ENCODE measurements around the gene HIPK2. TPM values are rescaled to one million over a fixed set of nuclear protein-coding genes. Genes with fewer than 3 reads are reported as not detected.
"Not testable (repeated sequence)": the region's sequence is repeated elsewhere in the genome, so short reads cannot be mapped to it uniquely, and the experiment has no call there.

HIPK2 gene
- total RNA-seq, 1 donor from 2014 or later, result 65.2 TPM

GRCh38 chr7:139687211-139687954 lies 90.4 kb downstream of the HIPK2 start:
- DNase-seq (ENCODE audit: low spot score) (no peak), ATAC-seq (no peak)
- intact Hi-C loops (cut with DNase I), result no loop called here

- intact Hi-C loops (cut with DNase I), result no loop called here
- DNase-seq (ENCODE audit: low spot score) (no peak), ATAC-seq (no peak)
Observed at GRCh38 chr7:139683137-139683921, 94.5 kb downstream of the HIPK2 start.

GRCh38 chr7:139682136-139683013 lies 95.4 kb downstream of the HIPK2 start:
- DNase-seq (ENCODE audit: low spot score) (no peak), ATAC-seq (no peak)
- intact Hi-C loops (cut with DNase I), result no loop called here

GRCh38 chr7:139681812-139682135 lies 96.0 kb downstream of the HIPK2 start:
- intact Hi-C loops (cut with DNase I), result no loop called here
- ATAC-seq (no peak), DNase-seq (ENCODE audit: low spot score) (no peak)

- DNase-seq (ENCODE audit: low spot score), result no peak
- intact Hi-C loops (cut with DNase I), result no loop called here
- no peak for ATAC-seq
Observed at GRCh38 chr7:139681463-139681755, 96.4 kb downstream of the HIPK2 start.

GRCh38 chr7:139680676-139681462 lies 96.9 kb downstream of the HIPK2 start:
- ATAC-seq (peak; percentile 30), DNase-seq (ENCODE audit: low spot score) (no peak)
- intact Hi-C loops (cut with DNase I), result no loop called here

- DNase-seq (ENCODE audit: low spot score), result no peak
- no peak for ATAC-seq
- intact Hi-C loops (cut with DNase I), result no loop called here
Observed at GRCh38 chr7:139679731-139680594, 97.8 kb downstream of the HIPK2 start.

GRCh38 chr7:139676390-139676789 lies 101.4 kb downstream of the HIPK2 start:
- DNase-seq (ENCODE audit: low spot score), result no peak
- no peak for ATAC-seq
- intact Hi-C loops (cut with DNase I), result no loop called here

GRCh38 chr7:139675127-139676125 lies 102.4 kb downstream of the HIPK2 start:
- no peak for ATAC-seq
- intact Hi-C loops (cut with DNase I), result no loop called here

GRCh38 chr7:139674752-139675126 lies 103.1 kb downstream of the HIPK2 start:
- DNase-seq (ENCODE audit: low spot score), result no peak
- intact Hi-C loops (cut with DNase I), result no loop called here
- ATAC-seq, result no peak

More at GRCh38 chr7:139675127-139676125, 102.4 kb downstream of the HIPK2 start:
- DNase-seq (ENCODE audit: low spot score), result no peak

GRCh38 chr7:139674341-139674740 lies 103.5 kb downstream of the HIPK2 start:
- intact Hi-C loops (cut with DNase I), result no loop called here
- ATAC-seq, result no peak
- no peak for DNase-seq (ENCODE audit: low spot score)

GRCh38 chr7:139673762-139674161 lies 104.0 kb downstream of the HIPK2 start:
- intact Hi-C loops (cut with DNase I), result no loop called here
- DNase-seq (ENCODE audit: low spot score), result no peak
- ATAC-seq, result no peak

- ATAC-seq (no peak), DNase-seq (ENCODE audit: low spot score) (no peak)
- intact Hi-C loops (cut with DNase I), result no loop called here
Observed at GRCh38 chr7:139673230-139673629, 104.6 kb downstream of the HIPK2 start.

GRCh38 chr7:139671967-139672366 lies 105.8 kb downstream of the HIPK2 start:
- DNase-seq (ENCODE audit: low spot score) (no peak), ATAC-seq (no peak)
- intact Hi-C loops (cut with DNase I), result no loop called here

GRCh38 chr7:139670662-139671061 lies 107.1 kb downstream of the HIPK2 start:
- ATAC-seq; intact Hi-C loops (cut with DNase I); DNase-seq (ENCODE audit: low spot score): not testable (repeated sequence)

- DNase-seq (ENCODE audit: low spot score) (no peak), ATAC-seq (no peak)
- intact Hi-C loops (cut with DNase I), result no loop called here
Observed at GRCh38 chr7:139669106-139670061, 108.4 kb downstream of the HIPK2 start.
